ENCODE results near the gene XXYLT1.

DNA sequence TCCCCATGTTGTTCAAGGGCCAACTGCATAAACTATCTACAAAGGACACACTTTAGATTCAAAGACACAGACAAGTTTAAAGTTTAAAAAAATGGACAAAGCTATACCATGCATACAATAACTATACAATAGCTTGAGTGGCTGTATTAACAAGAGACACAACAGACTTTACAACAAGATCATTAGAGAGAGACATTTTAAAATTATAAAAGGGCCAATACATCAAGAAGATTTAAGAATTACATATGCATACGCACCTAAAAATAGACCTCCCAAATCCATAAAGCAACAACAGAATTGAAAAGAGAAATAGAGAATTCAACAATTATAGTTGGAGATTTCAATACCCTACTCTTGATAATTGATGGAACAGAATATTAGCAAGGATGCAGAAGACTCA lies 79.4 kb downstream of the XXYLT1 start:
- TF ChIP-seq, protein P1, sequence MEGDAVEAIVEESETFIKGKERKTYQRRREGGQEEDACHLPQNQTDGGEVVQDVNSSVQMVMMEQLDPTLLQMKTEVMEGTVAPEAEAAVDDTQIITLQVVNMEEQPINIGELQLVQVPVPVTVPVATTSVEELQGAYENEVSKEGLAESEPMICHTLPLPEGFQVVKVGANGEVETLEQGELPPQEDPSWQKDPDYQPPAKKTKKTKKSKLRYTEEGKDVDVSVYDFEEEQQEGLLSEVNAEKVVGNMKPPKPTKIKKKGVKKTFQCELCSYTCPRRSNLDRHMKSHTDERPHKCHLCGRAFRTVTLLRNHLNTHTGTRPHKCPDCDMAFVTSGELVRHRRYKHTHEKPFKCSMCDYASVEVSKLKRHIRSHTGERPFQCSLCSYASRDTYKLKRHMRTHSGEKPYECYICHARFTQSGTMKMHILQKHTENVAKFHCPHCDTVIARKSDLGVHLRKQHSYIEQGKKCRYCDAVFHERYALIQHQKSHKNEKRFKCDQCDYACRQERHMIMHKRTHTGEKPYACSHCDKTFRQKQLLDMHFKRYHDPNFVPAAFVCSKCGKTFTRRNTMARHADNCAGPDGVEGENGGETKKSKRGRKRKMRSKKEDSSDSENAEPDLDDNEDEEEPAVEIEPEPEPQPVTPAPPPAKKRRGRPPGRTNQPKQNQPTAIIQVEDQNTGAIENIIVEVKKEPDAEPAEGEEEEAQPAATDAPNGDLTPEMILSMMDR (IDR thresholded peaks at IDR 0.05), result no peak
- TF ChIP-seq POLR2A (IDR thresholded peaks at IDR 0.05), result no peak
